Measurements from ENCODE around the gene PLA2G6. TPM values are rescaled to one million over a fixed set of nuclear protein-coding genes. Genes with fewer than 3 reads are reported as not detected.
"Not testable (repeated sequence)": the region's sequence is repeated elsewhere in the genome, so short reads cannot be mapped to it uniquely, and the experiment has no call there.

Gene PLA2G6
- total RNA-seq, 2 experiments from 2014 or later, result 33.9 to 83.9 TPM

DNA sequence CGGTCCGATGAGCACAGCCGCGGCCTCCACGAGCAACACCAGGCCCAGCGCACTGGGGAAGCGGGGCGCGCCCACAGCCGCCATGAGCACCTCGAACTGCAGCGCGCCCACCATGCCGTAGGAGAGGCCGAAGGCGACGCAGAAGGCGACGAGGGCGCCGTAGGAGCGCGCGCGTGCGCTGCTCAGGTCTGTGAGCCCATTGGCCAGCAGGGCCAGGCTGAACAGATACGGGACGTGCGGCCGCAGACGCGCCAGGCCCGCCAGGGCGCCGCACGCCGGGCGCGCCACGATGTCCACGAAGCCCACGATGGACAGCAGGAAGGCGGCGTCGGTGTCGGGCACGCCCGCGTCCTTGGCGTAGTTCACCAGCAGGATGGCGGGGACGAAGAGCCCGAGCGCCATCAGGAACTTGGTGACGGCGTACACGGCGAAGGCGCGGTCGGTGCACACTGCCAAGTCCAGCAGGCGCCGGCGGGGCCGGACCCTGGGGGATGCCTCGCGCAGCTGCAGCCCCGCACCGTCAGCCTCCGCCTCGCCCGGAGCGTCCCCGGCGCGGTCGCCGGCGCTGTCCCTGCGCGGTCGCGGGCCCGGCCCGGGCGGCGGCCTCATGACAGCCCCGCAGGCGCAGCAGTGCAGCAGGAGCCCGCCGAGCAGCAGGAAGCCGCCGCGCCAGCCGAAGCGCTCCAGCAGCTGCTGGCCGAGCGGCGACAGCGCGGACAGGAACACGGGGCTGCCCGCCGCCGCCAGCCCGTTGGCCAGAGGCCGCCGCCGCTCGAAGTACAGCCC lies 100.6 kb downstream of the PLA2G6 start:
- H4K20me1 ChIP-seq (ENCODE audit: insufficient read depth, low read length), result no peaks in the 10 kb centered on the region
- no peaks in the 10 kb centered on the region for H3K9me2 ChIP-seq (ENCODE audit: insufficient read depth, low read length)
- no peak for DNase-seq (ENCODE audit: low spot score)
- POLR2A ChIA-PET, result no interaction called here
- BruUV-seq (replicated peaks), result no TSS peak
- CTCF ChIA-PET (ENCODE audit: unreplicated experiment), result no interaction called here
- no peak overlapping the region for H3K4me2 ChIP-seq (ENCODE audit: low read length)
- no peak overlapping the region for H3K4me3 ChIP-seq (ENCODE audit: low read depth, low read length, poor library complexity, severe bottlenecking)
- no peaks in the 10 kb centered on the region for H3K79me2 ChIP-seq (ENCODE audit: insufficient read depth, low read depth, low read length)
- H3K27ac ChIP-seq (ENCODE audit: low read depth, low read length, poor library complexity, severe bottlenecking), result no peak overlapping the region
- no peaks in the 10 kb centered on the region for H3K36me3 ChIP-seq (ENCODE audit: insufficient read depth, low read length)
- H2AFZ ChIP-seq (ENCODE audit: low read length), result no peak overlapping the region
- no peaks in the 10 kb centered on the region for H3K4me1 ChIP-seq (ENCODE audit: insufficient read depth, low read length, poor library complexity, severe bottlenecking)
- intact Hi-C loops (cut with micrococcal nuclease; ENCODE audit: unreplicated experiment), result no loop called here
- no peaks in the 10 kb centered on the region for H3K9me3 ChIP-seq (ENCODE audit: low read length)
- no peak for TF ChIP-seq EZH2phosphoT487 (IDR thresholded peaks at IDR 0.05; ENCODE audit: borderline replicate concordance, low read depth, low read length)
- TF ChIP-seq, protein P1, sequence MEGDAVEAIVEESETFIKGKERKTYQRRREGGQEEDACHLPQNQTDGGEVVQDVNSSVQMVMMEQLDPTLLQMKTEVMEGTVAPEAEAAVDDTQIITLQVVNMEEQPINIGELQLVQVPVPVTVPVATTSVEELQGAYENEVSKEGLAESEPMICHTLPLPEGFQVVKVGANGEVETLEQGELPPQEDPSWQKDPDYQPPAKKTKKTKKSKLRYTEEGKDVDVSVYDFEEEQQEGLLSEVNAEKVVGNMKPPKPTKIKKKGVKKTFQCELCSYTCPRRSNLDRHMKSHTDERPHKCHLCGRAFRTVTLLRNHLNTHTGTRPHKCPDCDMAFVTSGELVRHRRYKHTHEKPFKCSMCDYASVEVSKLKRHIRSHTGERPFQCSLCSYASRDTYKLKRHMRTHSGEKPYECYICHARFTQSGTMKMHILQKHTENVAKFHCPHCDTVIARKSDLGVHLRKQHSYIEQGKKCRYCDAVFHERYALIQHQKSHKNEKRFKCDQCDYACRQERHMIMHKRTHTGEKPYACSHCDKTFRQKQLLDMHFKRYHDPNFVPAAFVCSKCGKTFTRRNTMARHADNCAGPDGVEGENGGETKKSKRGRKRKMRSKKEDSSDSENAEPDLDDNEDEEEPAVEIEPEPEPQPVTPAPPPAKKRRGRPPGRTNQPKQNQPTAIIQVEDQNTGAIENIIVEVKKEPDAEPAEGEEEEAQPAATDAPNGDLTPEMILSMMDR (conservative IDR thresholded peaks at IDR 0.05; ENCODE audit: low read length), result no peak

DNA sequence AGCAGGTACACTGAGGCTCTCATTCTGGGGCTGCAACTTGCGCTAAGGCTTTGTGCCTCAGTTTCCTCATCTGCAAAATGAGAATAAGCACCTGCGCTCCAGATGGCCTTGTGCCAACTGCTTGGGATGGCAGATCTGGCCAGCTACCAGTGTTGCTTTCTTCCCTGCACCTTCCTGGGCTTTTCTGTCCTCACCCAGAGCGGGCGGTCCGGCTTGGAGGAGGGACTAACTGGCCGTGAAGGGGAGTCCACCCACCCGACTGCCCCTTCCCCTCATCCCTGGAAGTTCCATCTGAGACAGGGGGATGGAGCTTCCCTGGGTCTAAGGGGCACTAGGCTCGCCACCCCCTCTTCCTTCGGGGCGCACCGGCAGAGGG lies 101.2 kb downstream of the PLA2G6 start:
- H3K4me3 ChIP-seq (ENCODE audit: low read depth, low read length, poor library complexity, severe bottlenecking), result no peak overlapping the region
- H3K4me1 ChIP-seq (ENCODE audit: insufficient read depth, low read length, poor library complexity, severe bottlenecking), result no peaks in the 10 kb centered on the region
- no peaks in the 10 kb centered on the region for H3K36me3 ChIP-seq (ENCODE audit: insufficient read depth, low read length)
- no TSS peak for BruUV-seq (replicated peaks)
- CTCF ChIA-PET (ENCODE audit: unreplicated experiment), result no interaction called here
- no peaks in the 10 kb centered on the region for H3K9me2 ChIP-seq (ENCODE audit: insufficient read depth, low read length)
- POLR2A ChIA-PET, result no interaction called here
- H3K79me2 ChIP-seq (ENCODE audit: insufficient read depth, low read depth, low read length), result no peaks in the 10 kb centered on the region
- no peak for DNase-seq (ENCODE audit: low spot score)
- no peak overlapping the region for H3K4me2 ChIP-seq (ENCODE audit: low read length)
- intact Hi-C loops (cut with micrococcal nuclease; ENCODE audit: unreplicated experiment), result no loop called here
- H3K9me3 ChIP-seq (ENCODE audit: low read length), result no peaks in the 10 kb centered on the region
- TF ChIP-seq EZH2phosphoT487 (IDR thresholded peaks at IDR 0.05; ENCODE audit: borderline replicate concordance, low read depth, low read length), result no peak
- TF ChIP-seq, protein P1 (conservative IDR thresholded peaks at IDR 0.05; ENCODE audit: low read length), result no peak
- H3K27ac ChIP-seq (ENCODE audit: low read depth, low read length, poor library complexity, severe bottlenecking), result no peak overlapping the region
- no peaks in the 10 kb centered on the region for H4K20me1 ChIP-seq (ENCODE audit: insufficient read depth, low read length)
- H2AFZ ChIP-seq (ENCODE audit: low read length), result no peak overlapping the region

DNA sequence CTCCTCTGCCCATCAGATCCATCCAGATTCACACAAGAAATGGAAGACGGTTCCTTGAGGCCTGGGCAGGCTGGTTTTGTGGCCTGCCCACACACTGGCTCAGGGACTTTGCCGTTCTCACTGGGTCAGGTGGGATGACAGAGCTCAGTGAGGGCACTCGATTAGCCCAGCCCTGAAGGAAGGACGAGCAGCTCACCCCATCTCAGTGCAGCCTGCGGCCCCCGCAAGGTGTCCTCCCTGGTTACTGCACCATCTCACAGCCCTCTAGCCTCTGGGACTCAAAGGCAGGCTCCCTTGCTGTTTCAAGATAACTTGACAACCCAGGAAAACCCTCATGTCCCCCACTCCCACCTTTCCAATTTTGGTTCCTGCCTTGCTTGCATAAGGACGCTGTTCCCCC lies 101.8 kb downstream of the PLA2G6 start:
- BruUV-seq (replicated peaks), result no TSS peak
- Histone ChIP-seq H3K27ac (ENCODE audit: low read depth, low read length, poor library complexity, severe bottlenecking) (no peak overlapping the region), H3K4me1 (ENCODE audit: insufficient read depth, low read length, poor library complexity, severe bottlenecking) (no peaks in the 10 kb centered on the region), H4K20me1 (ENCODE audit: insufficient read depth, low read length) (no peaks in the 10 kb centered on the region), H3K79me2 (ENCODE audit: insufficient read depth, low read depth, low read length) (no peaks in the 10 kb centered on the region), H3K36me3 (ENCODE audit: insufficient read depth, low read length) (no peaks in the 10 kb centered on the region), H3K9me2 (ENCODE audit: insufficient read depth, low read length) (no peaks in the 10 kb centered on the region), H3K4me2 (ENCODE audit: low read length) (no peak overlapping the region), H2AFZ (ENCODE audit: low read length) (no peak overlapping the region), H3K4me3 (ENCODE audit: low read depth, low read length, poor library complexity, severe bottlenecking) (no peak overlapping the region), H3K9me3 (ENCODE audit: low read length) (no peaks in the 10 kb centered on the region)
- CTCF ChIA-PET (ENCODE audit: unreplicated experiment), result no interaction called here
- intact Hi-C loops (cut with micrococcal nuclease; ENCODE audit: unreplicated experiment), result no loop called here
- POLR2A ChIA-PET, result no interaction called here
- no peak for TF ChIP-seq EZH2phosphoT487 (IDR thresholded peaks at IDR 0.05; ENCODE audit: borderline replicate concordance, low read depth, low read length)
- TF ChIP-seq, protein P1 (conservative IDR thresholded peaks at IDR 0.05; ENCODE audit: low read length), result no peak
- DNase-seq (ENCODE audit: low spot score), result no peak

DNA sequence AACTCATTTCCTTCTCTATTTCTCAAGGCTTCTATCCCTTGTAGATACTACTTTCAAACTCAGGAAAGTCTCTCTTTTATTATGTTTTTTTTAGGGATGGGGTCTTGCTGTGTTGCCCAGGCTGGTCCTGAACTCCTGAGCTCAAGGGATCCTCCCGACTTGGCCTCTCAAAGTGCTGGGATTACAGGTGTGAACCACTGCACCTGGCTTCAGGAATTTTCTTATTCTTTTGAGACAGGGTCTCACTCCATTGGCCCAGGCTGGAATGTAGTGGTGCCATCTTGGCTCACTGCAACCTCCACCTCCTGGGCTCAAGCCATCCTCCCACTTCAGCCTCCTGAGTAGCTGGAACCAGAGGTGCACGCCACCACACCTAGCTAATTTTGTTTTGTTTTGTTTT lies 102.4 kb downstream of the PLA2G6 start:
- POLR2A ChIA-PET, result not testable (repeated sequence)

More for the DNA sequence above, 102.4 kb downstream of the PLA2G6 start:
- CTCF ChIA-PET (ENCODE audit: unreplicated experiment); H3K9me3 ChIP-seq (ENCODE audit: low read length); H3K4me2 ChIP-seq (ENCODE audit: low read length); intact Hi-C loops (cut with micrococcal nuclease; ENCODE audit: unreplicated experiment); H3K36me3 ChIP-seq (ENCODE audit: insufficient read depth, low read length); H4K20me1 ChIP-seq (ENCODE audit: insufficient read depth, low read length); H2AFZ ChIP-seq (ENCODE audit: low read length); H3K9me2 ChIP-seq (ENCODE audit: insufficient read depth, low read length); H3K79me2 ChIP-seq (ENCODE audit: insufficient read depth, low read depth, low read length); BruUV-seq (replicated peaks); H3K4me1 ChIP-seq (ENCODE audit: insufficient read depth, low read length, poor library complexity, severe bottlenecking); H3K27ac ChIP-seq (ENCODE audit: low read depth, low read length, poor library complexity, severe bottlenecking); DNase-seq (ENCODE audit: low spot score); H3K4me3 ChIP-seq (ENCODE audit: low read depth, low read length, poor library complexity, severe bottlenecking): not testable (repeated sequence)

Data from OCI-LY7 (cell line).